GM19468 (cell line): Measurements from ENCODE around the gene ALOXE3.

Source experiments
- ATAC-seq: cut with Tn5 transposase; IDR thresholded peaks from one replicate; pipeline ENCODE4 v1.9.1; 2021; ENCODE audit warnings: mild to moderate bottlenecking, moderate library complexity, moderate number of reproducible peaks; ENCODE audit not compliant: unreplicated experiment; ENCODE audit errors: extremely low read depth

Gene ALOXE3

GRCh38 chr17:8117980-8118768 lies at the start of gene ALOXE3:
ALOXE3 (minus strand) TSS chr17:8118514; CDS start chr17:8117990, 524 bp downstream.
- no peak for ATAC-seq

- ATAC-seq = no peak
Measured at GRCh38 chr17:8167526-8167925, 49.2 kb upstream of the ALOXE3 start.

GRCh38 chr17:8166731-8167130 lies 48.4 kb upstream of the ALOXE3 start:
- no peak for ATAC-seq

- ATAC-seq = no peak
Measured at GRCh38 chr17:8164815-8165131, 46.5 kb upstream of the ALOXE3 start.

- ATAC-seq = no peak
Measured at GRCh38 chr17:8163978-8164814, 45.9 kb upstream of the ALOXE3 start.

GRCh38 chr17:8162997-8163977 lies 45.0 kb upstream of the ALOXE3 start:
- no peak for ATAC-seq

- ATAC-seq = no peak
Measured at GRCh38 chr17:8162233-8162996, 44.1 kb upstream of the ALOXE3 start, which contains the start of gene VAMP2. VAMP2 (minus strand) TSS chr17:8162948; CDS start chr17:8162879, 69 bp downstream.

- no peak for ATAC-seq
Measured at GRCh38 chr17:8161289-8162232, 43.2 kb upstream of the ALOXE3 start.

- ATAC-seq = no peak
Measured at GRCh38 chr17:8160741-8161221, 42.5 kb upstream of the ALOXE3 start.

- no peak for ATAC-seq
Measured at GRCh38 chr17:8160224-8160577, 41.9 kb upstream of the ALOXE3 start.

GRCh38 chr17:8159459-8160223 lies 41.3 kb upstream of the ALOXE3 start:
- ATAC-seq = no peak

GRCh38 chr17:8159032-8159400 lies 40.7 kb upstream of the ALOXE3 start:
- no peak for ATAC-seq

GRCh38 chr17:8158267-8159031 lies 40.1 kb upstream of the ALOXE3 start:
- no peak for ATAC-seq

GRCh38 chr17:8156246-8156992 lies 38.1 kb upstream of the ALOXE3 start:
- peak; percentile 63 for ATAC-seq

GRCh38 chr17:8155996-8156245 lies 37.6 kb upstream of the ALOXE3 start:
- ATAC-seq = no peak

GRCh38 chr17:8155231-8155995 lies 37.1 kb upstream of the ALOXE3 start:
- no peak for ATAC-seq
